ENCODE data around the gene NELL1. TPM values are rescaled to one million over a fixed set of nuclear protein-coding genes. Genes with fewer than 3 reads are reported as not detected.

Gene NELL1
- total RNA-seq, 2 donors from 2014 or later = 0.09 to 0.11 TPM

- H3K36me3 Mint-ChIP-seq (ENCODE audit: low read depth) = no peaks in the 10 kb centered on the region
- no peaks in the 10 kb centered on the region for H3K4me1 ChIP-seq (ENCODE audit: control insufficient read depth, insufficient read depth, low read length)
- TF ChIP-seq CTCF (conservative IDR thresholded peaks at IDR 0.05) = no peak
- no peaks in the 10 kb centered on the region for H3K4me1 Mint-ChIP-seq
- H3K9me3 ChIP-seq (ENCODE audit: control insufficient read depth, low read length) = no peaks in the 10 kb centered on the region
- no peak overlapping the region for H3K9ac ChIP-seq (ENCODE audit: extremely low read depth, low read length, poor library complexity, severe bottlenecking)
- no peak for DNase-seq
- no peak overlapping the region for H3K27ac ChIP-seq (ENCODE audit: low read depth, low read length)
- no peak overlapping the region for H3K4me3 ChIP-seq (ENCODE audit: low read length)
- 89 to 95% methylated on average over 4 to 6 of the region's 6 CpGs for WGBS, 2 experiments (ENCODE audit: insufficient coverage in 1 of 2, insufficient read length in 1 of 2)
- H3K27ac Mint-ChIP-seq = no peak overlapping the region
- no peaks in the 10 kb centered on the region for H3K36me3 ChIP-seq (ENCODE audit: control insufficient read depth, insufficient read depth, low read length)
- H3K4me3 Mint-ChIP-seq = no peak overlapping the region
- no peaks in the 10 kb centered on the region for H3K9me3 Mint-ChIP-seq
- H3K27me3 ChIP-seq (ENCODE audit: control insufficient read depth, insufficient read depth, low read length, poor library complexity, severe bottlenecking) = no peaks in the 10 kb centered on the region
- peaks cover 3% of the 10 kb centered on the region for H3K27me3 Mint-ChIP-seq (ENCODE audit: insufficient read depth)
These were observed 322.1 kb downstream of the NELL1 start for GRCh38 chr11:20991471-20991870.

GRCh38 chr11:21007297-21007696 lies 337.9 kb downstream of the NELL1 start:
- 76 to 83% methylated on average over 1 to 2 of the region's 3 CpGs for WGBS, 2 experiments (ENCODE audit: insufficient coverage in 1 of 2, insufficient read length in 1 of 2)
- no peaks in the 10 kb centered on the region for H3K4me1 ChIP-seq (ENCODE audit: control insufficient read depth, insufficient read depth, low read length)
- no peaks in the 10 kb centered on the region for H3K36me3 Mint-ChIP-seq (ENCODE audit: low read depth)

GRCh38 chr11:21018248-21018647 lies 348.9 kb downstream of the NELL1 start:
- H3K4me1 Mint-ChIP-seq = peaks cover 24% of the 10 kb centered on the region
- H3K9ac ChIP-seq (ENCODE audit: extremely low read depth, low read length, poor library complexity, severe bottlenecking) = no peak overlapping the region
- H3K27me3 Mint-ChIP-seq (ENCODE audit: insufficient read depth) = peaks cover 15% of the 10 kb centered on the region
- DNase-seq = no peak
- no peaks in the 10 kb centered on the region for H3K36me3 ChIP-seq (ENCODE audit: control insufficient read depth, insufficient read depth, low read length)
- no peak overlapping the region for H3K4me3 Mint-ChIP-seq
- no peaks in the 10 kb centered on the region for H3K9me3 Mint-ChIP-seq
- H3K27ac ChIP-seq (ENCODE audit: low read depth, low read length) = no peak overlapping the region
- no peaks in the 10 kb centered on the region for H3K9me3 ChIP-seq (ENCODE audit: control insufficient read depth, low read length)
- peaks cover 5% of the 10 kb centered on the region for H3K27me3 ChIP-seq (ENCODE audit: control insufficient read depth, insufficient read depth, low read length, poor library complexity, severe bottlenecking)
- no peak overlapping the region for H3K4me3 ChIP-seq (ENCODE audit: low read length)
- H3K36me3 Mint-ChIP-seq (ENCODE audit: low read depth) = no peaks in the 10 kb centered on the region
- no peak for TF ChIP-seq CTCF (conservative IDR thresholded peaks at IDR 0.05)
- H3K27ac Mint-ChIP-seq = no peak overlapping the region
- WGBS, 2 experiments (ENCODE audit: insufficient coverage in 1 of 2, insufficient read length in 1 of 2) = 85 to 93% methylated on average over 3 of the region's 3 CpGs
- H3K4me1 ChIP-seq (ENCODE audit: control insufficient read depth, insufficient read depth, low read length) = peaks cover 11% of the 10 kb centered on the region

More at GRCh38 chr11:21007297-21007696, 337.9 kb downstream of the NELL1 start:
- Histone ChIP-seq H3K9ac (ENCODE audit: extremely low read depth, low read length, poor library complexity, severe bottlenecking) (no peak overlapping the region), H3K27ac (ENCODE audit: low read depth, low read length) (no peak overlapping the region), H3K36me3 (ENCODE audit: control insufficient read depth, insufficient read depth, low read length) (no peaks in the 10 kb centered on the region), H3K27me3 (ENCODE audit: control insufficient read depth, insufficient read depth, low read length, poor library complexity, severe bottlenecking) (no peaks in the 10 kb centered on the region), H3K4me3 (ENCODE audit: low read length) (no peak overlapping the region), H3K9me3 (ENCODE audit: control insufficient read depth, low read length) (peaks cover 2% of the 10 kb centered on the region)
- peaks cover 13% of the 10 kb centered on the region for H3K27me3 Mint-ChIP-seq (ENCODE audit: insufficient read depth)
- H3K4me1 Mint-ChIP-seq = peaks cover 8% of the 10 kb centered on the region
- no peak overlapping the region for H3K4me3 Mint-ChIP-seq
- no peak overlapping the region for H3K27ac Mint-ChIP-seq
- DNase-seq = no peak
- no peak for TF ChIP-seq CTCF (conservative IDR thresholded peaks at IDR 0.05)
- H3K9me3 Mint-ChIP-seq = peaks cover 4% of the 10 kb centered on the region
